Upper lobe of left lung (tissue), 6 donors: ENCODE results near the gene PFN3. TPM values are rescaled to one million over a fixed set of nuclear protein-coding genes. Genes with fewer than 3 reads are reported as not detected.
A peak's percentile ranks its signal among the peaks of the same experiment; 100 is the strongest.

ENCODE experiments used
- ATAC-seq, 2 donors: fragments of 200-7000 bp; cut with Tn5 transposase; one replicate each; pipeline ENCODE4 v1.9.1; 2022; ENCODE audit warnings: mild to moderate bottlenecking in 2 of 2, moderate library complexity in 2 of 2; ENCODE audit not compliant: low FRiP score in 2 of 2
- DNase-seq, 2 donors: peaks; one replicate each; pipeline ENCODE4 v3.0.0-alpha.2; 2019 to 2020
- H3K27ac ChIP-seq, 4 donors: fragments of 200-600 bp; sonication (generic); one replicate each; pipeline ENCODE4 v1.5.1; 2016 to 2019
- H3K27me3 ChIP-seq, 4 donors: fragments of 200-600 bp; sonication (generic); one replicate each; pipeline ENCODE4 v1.5.1; 2017 to 2019
- H3K36me3 ChIP-seq, 4 donors: fragments of 200-600 bp; sonication (generic); one replicate each; pipeline ENCODE4 v1.5.1; 2016 to 2019
- H3K4me1 ChIP-seq, 4 donors: fragments of 200-600 bp; sonication (generic); one replicate each; pipeline ENCODE4 v1.5.1; 2018 to 2019
- H3K4me3 ChIP-seq, 4 donors: fragments of 200-600 bp; sonication (generic); one replicate each; pipeline ENCODE4 v1.5.1; 2017 to 2019; ENCODE audit warnings: mild to moderate bottlenecking in 2 of 4, moderate library complexity in 1 of 4
- H3K9me3 ChIP-seq, 4 donors: fragments of 200-600 bp; sonication (generic); one replicate each; pipeline ENCODE4 v1.5.1; 2018 to 2019
- EP300 ChIP-seq, 4 donors: sonication (generic); formaldehyde crosslinking; IDR thresholded peaks; one replicate each; pipeline ENCODE4 v1.5.1; 2017; ENCODE audit warnings: antibody characterized with exemption in 4 of 4, control low read depth in 2 of 4
- POLR2A ChIP-seq, 4 donors: fragments of 450-650 bp; IDR thresholded peaks; one replicate each; pipeline ENCODE4 v1.5.1; 2016 to 2017; ENCODE audit warnings: antibody characterized with exemption in 4 of 4, mild to moderate bottlenecking in 2 of 4
- POLR2AphosphoS5 ChIP-seq, 2 donors: sonication (generic); formaldehyde crosslinking; IDR thresholded peaks; one replicate each; pipeline ENCODE4 v1.5.1; 2017; ENCODE audit warnings: antibody characterized with exemption in 2 of 2
- WGBS, 2 donors: methylation state at CpG; one replicate each; pipeline ENCODE4 v1.1.5; 2017 to 2018; 5-methylcytosine and 5-hydroxymethylcytosine counted together
- total RNA-seq, 6 donors: library from RNA; depleted of rRNA in 4 of 6; stranded (reverse); fragments of >200 nt in 4 of 6; gene quantifications; one replicate each; pipeline versions ENCODE4 v1.1.0 to v1.2.1, GENCODE V29; 2016 to 2021
- TF ChIP-seq, protein P1 (sequence below), 6 experiments: fragments of 450-650 bp in 4 of 6; fragments of 200-600 bp in 2 of 6; sonication (generic) in 2 of 6; IDR thresholded peaks; one replicate each; pipeline ENCODE4 v1.5.1; 2016 to 2019; ENCODE audit warnings: antibody characterized with exemption in 6 of 6
- donor health status: DM: no; HTN: no; CAD: no; lungs with moderate emphysema.
- donor health status: DM: no; HTN: yes; CAD: no; lungs with severe emphysema.

PFN3 gene
- total RNA-seq, 6 donors from 2014 or later = not detected

DNA sequence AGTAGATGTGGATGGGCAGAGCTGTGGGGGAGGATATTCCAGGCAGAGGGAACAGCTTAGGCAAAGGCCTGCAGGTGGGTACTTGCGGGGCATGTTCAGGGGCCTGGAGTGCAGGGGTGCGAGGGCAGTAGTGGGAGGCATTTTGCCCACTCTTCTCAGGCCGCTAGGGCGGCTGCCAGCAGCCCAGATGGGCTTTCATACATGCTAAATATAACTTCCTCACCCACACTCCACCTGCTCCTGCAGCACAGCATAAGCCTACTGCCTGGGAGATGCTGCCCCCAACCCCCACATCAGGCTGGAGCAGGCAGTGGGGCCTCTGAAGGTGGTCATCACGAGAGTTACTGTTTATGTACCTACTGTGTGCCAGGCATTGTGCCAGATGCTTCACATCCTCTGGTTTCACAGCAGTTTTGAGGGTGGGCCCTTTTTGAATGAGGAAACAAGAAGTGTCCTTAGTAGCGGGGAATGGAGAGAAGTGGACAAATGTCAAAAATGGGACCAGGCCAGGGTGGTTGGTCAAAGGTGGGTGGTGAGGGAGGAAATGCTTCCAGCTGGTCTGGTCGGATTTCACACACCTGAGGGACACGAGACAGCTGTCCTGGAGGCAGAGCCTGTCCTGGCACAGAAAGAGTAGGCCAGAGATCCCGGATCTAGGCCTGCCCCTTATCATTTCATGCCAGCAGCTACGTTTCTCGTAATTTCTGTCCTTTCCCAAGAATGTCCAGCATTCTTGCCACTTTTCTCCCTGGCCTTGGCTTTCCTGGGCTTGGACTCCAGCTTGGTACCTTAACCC, 30.6 kb downstream of the PFN3 start:
- Histone ChIP-seq H3K27ac (peak overlapping the region in 2 of 4 donors; percentile 78 to 82), H3K4me1 (peaks cover 33 to 58% (median 37%) of the 10 kb centered on the region in 4 donors), H3K36me3 (peaks cover 0 to 14% (median 0%) of the 10 kb centered on the region in 4 donors), H3K27me3 (no peaks in the 10 kb centered on the region), H3K9me3 (no peaks in the 10 kb centered on the region), H3K4me3 (no peak overlapping the region)
- 67 to 77% methylated on average over 10 to 11 of the region's 11 CpGs for WGBS, 2 donors
- DNase-seq (no peak), ATAC-seq (no peak)
- TF ChIP-seq, protein P1, sequence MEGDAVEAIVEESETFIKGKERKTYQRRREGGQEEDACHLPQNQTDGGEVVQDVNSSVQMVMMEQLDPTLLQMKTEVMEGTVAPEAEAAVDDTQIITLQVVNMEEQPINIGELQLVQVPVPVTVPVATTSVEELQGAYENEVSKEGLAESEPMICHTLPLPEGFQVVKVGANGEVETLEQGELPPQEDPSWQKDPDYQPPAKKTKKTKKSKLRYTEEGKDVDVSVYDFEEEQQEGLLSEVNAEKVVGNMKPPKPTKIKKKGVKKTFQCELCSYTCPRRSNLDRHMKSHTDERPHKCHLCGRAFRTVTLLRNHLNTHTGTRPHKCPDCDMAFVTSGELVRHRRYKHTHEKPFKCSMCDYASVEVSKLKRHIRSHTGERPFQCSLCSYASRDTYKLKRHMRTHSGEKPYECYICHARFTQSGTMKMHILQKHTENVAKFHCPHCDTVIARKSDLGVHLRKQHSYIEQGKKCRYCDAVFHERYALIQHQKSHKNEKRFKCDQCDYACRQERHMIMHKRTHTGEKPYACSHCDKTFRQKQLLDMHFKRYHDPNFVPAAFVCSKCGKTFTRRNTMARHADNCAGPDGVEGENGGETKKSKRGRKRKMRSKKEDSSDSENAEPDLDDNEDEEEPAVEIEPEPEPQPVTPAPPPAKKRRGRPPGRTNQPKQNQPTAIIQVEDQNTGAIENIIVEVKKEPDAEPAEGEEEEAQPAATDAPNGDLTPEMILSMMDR (IDR thresholded peaks at IDR 0.05) = no peak
- TF ChIP-seq EP300 (IDR thresholded peaks at IDR 0.05) (no peak), POLR2AphosphoS5 (IDR thresholded peaks at IDR 0.05) (no peak), POLR2A (IDR thresholded peaks at IDR 0.05) (no peak)

DNA sequence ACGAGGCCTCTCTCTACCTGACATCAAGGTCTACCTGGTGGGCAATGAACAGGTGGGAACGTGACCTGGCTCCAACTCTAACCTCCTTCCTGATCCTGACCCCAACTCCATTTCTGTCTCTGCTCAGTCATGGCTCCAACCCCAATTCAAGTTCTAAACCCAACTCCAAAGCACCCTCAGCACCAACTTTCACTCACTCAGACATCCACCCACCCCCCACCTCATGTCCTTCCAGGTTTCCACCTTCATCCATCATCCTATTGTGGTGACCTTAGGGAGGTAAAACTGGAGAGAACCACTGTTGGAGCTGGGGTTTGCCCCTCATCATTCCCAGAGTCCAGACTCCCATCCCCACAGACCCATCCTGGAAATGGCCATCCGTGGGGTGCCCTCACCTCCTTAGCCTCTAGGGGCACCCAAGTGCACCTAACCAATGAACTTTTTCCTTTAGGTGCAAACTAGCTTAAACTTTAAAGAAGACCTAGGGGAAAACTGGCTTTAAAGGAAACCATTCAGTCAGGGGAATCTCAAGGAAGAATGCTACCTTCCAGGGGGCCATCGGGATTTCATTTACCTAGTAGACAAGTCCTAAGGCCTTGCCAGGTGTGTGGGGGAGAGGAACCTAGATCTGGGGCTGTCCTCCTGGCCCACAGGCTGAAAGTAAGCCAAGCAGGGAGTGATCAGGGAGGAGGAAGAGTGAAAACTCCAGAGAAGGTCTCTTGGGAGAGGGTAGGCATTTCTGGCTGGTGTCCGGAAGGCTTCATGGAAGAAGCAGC, 31.4 kb downstream of the PFN3 start:
- Histone ChIP-seq H3K4me3 (no peak overlapping the region), H3K27me3 (no peaks in the 10 kb centered on the region), H3K9me3 (no peaks in the 10 kb centered on the region), H3K4me1 (peaks cover 34 to 61% (median 39%) of the 10 kb centered on the region in 4 donors), H3K36me3 (peaks cover 0 to 14% (median 0%) of the 10 kb centered on the region in 4 donors), H3K27ac (no peak overlapping the region)
- 65 to 73% methylated on average over 5 of the region's 5 CpGs for WGBS, 2 donors
- ATAC-seq (no peak), DNase-seq (no peak)
- TF ChIP-seq EP300 (IDR thresholded peaks at IDR 0.05) (no peak), POLR2AphosphoS5 (IDR thresholded peaks at IDR 0.05) (no peak), POLR2A (IDR thresholded peaks at IDR 0.05) (no peak)
- TF ChIP-seq, protein P1 (IDR thresholded peaks at IDR 0.05) = peak in 5 of 6 experiments; percentile 29 to 59 (median 45)

DNA sequence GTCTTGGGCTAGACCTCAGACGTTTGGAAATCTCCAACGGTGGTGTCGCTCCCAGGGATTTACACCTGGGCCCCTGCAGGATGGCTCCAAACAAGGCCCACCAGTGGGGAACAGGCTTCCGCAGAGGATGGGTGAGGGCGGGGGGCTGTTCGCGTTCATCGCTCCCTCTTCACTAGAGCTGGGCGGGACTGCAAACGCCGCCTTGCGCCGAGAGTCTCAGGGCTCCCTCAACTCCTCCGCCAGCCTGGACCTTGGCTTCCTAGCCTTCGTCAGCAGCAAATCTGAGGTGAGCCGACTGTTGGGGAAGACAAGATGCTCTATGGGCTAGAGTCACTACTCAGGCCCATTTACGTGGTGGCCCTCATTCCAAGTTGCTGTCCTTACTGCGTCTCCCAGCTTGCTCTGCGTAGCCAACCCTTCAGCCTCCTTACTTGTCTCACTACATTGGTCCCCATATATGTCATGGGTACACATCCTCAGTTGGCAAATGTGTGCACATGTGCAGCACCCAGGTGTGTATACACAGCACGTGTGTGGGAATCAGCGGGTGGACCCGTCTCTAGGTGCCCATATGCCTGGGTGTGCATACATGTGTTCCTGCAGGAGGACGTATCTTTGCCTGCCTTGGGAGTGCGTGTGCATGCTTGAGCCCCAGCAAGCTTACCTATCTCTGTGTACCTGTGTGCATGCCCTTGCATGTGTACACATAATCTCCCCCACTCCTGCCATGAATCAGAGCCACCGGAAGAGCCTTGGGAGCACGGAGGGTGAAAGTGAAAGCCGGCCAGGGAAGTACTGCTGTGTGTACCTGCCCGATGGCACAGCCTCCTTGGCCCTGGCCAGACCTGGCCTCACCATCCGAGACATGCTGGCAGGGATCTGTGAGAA, 32.2 kb downstream of the PFN3 start:
- no peak for DNase-seq
- H3K27me3 ChIP-seq = no peaks in the 10 kb centered on the region
- no peaks in the 10 kb centered on the region for H3K9me3 ChIP-seq
- H3K27ac ChIP-seq = peak overlapping the region in 1 of 4 donors; percentile 88
- peaks cover 0 to 14% (median 0%) of the 10 kb centered on the region in 4 donors for H3K36me3 ChIP-seq
- WGBS, 2 donors = 88 to 92% methylated on average over 18 to 29 of the region's 29 CpGs
- peaks cover 42 to 69% (median 47%) of the 10 kb centered on the region in 4 donors for H3K4me1 ChIP-seq
- no peak for ATAC-seq
- TF ChIP-seq, protein P1 (IDR thresholded peaks at IDR 0.05) = no peak
- TF ChIP-seq POLR2A (IDR thresholded peaks at IDR 0.05) (no peak), EP300 (IDR thresholded peaks at IDR 0.05) (no peak), POLR2AphosphoS5 (IDR thresholded peaks at IDR 0.05) (no peak)
- peak overlapping the region in 2 of 4 donors; percentile 55 to 57 for H3K4me3 ChIP-seq

DNA sequence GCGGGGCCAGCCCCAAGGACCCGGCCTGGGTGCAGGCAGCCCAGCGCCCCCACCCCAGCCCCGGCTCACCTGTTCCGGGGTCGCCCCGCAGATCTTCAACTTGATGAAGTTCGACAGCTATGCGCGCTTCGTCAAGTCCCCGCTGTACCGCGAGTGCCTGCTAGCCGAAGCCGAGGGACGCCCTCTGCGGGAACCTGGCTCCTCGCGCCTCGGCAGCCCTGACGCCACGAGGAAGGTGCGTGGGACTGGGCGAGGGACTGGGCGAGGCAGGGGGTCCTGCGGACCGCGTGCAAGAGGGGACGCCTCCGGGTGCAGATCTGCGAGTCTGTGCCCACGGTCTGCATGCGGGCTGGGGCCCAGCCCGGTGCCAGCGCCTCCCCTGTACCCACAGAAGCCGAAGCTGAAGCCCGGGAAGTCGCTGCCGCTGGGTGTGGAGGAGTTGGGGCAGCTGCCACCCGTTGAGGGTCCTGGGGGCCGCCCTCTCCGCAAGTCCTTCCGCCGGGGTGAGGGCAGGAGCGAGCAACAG, 33.1 kb downstream of the PFN3 start:
- ATAC-seq (peak in 1 of 2 donors; percentile 8), DNase-seq (no peak)
- WGBS, 2 donors = 25 to 57% methylated on average over 8 to 46 of the region's 46 CpGs
- Histone ChIP-seq H3K27ac (peak overlapping the region; percentile 76 to 95 (median 91)), H3K4me3 (peak overlapping the region; percentile 38 to 57 (median 52)), H3K4me1 (peaks cover 46 to 69% (median 51%) of the 10 kb centered on the region in 4 donors), H3K9me3 (no peaks in the 10 kb centered on the region), H3K36me3 (peaks cover 0 to 14% (median 0%) of the 10 kb centered on the region in 4 donors), H3K27me3 (no peaks in the 10 kb centered on the region)
- TF ChIP-seq, protein P1 (IDR thresholded peaks at IDR 0.05) = peak in 1 of 6 experiments; percentile 5
- no peak for TF ChIP-seq POLR2AphosphoS5 (IDR thresholded peaks at IDR 0.05)
- TF ChIP-seq EP300 (IDR thresholded peaks at IDR 0.05) = no peak
